C4-2B (cell line): ENCODE results near the gene CLIC4.
"Not testable (repeated sequence)": the region's sequence is repeated elsewhere in the genome, so short reads cannot be mapped to it uniquely, and the experiment has no call there.

Experiments used
- H3K27ac ChIP-seq: fragments of 450-650 bp; 2 replicates; pipeline ENCODE4 v1.5.1; 2017
- ZFX ChIP-seq: fragments of 450-650 bp; IDR thresholded peaks from 2 replicates; pipeline ENCODE4 v1.6.1; 2017
- TF ChIP-seq, protein P1 (sequence below): fragments of 450-650 bp; conservative IDR thresholded peaks from 2 replicates; pipeline ENCODE4 v1.5.1; 2017; ENCODE audit warnings: mild to moderate bottlenecking

The CLIC4 gene

DNA sequence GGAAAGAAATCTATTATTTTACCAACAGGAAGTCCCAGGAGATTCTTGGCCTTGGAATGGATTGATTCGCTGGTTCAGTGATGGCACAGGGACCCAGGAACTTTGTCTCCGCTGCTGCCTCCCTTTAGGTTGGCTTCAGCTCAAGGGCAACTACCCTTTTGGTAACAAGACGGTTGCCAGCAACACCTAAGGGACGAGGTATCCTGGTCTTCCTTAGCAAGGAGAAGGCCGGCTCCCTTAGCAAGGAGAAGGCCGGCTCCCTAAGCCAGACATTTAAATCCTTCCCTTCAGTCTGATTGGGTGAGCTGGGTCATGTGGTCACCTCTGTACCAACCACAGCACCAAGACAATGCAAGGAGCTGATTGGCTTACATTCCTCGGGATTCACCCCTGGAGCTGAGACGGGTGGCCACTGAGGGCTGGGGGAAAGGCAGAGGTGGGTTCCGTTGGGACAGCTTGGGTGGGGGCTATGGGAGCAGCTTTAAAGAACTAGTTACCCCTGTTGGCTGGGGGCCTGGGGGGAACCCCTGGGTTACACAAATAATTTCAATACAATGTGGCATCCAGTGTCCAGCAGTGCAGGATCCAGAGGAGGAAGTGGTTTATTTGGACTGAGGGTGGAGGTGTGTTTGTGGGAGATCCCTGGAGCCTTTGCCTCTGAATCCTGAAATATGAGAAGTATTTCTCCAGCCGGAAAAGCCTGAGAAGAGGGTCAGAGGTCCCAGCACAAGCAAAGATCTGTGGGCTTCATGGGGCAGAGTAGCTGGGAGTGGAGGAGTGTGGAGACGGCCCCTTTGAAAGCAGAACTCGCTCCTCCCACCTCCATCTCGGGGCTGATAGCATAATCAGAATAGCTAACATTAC, 20.7 kb upstream of the CLIC4 start:
- H3K27ac ChIP-seq = peak overlapping the region; percentile 12; the same call in 1 of the 2 replicates
- no peak for TF ChIP-seq ZFX
- TF ChIP-seq, protein P1, sequence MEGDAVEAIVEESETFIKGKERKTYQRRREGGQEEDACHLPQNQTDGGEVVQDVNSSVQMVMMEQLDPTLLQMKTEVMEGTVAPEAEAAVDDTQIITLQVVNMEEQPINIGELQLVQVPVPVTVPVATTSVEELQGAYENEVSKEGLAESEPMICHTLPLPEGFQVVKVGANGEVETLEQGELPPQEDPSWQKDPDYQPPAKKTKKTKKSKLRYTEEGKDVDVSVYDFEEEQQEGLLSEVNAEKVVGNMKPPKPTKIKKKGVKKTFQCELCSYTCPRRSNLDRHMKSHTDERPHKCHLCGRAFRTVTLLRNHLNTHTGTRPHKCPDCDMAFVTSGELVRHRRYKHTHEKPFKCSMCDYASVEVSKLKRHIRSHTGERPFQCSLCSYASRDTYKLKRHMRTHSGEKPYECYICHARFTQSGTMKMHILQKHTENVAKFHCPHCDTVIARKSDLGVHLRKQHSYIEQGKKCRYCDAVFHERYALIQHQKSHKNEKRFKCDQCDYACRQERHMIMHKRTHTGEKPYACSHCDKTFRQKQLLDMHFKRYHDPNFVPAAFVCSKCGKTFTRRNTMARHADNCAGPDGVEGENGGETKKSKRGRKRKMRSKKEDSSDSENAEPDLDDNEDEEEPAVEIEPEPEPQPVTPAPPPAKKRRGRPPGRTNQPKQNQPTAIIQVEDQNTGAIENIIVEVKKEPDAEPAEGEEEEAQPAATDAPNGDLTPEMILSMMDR = no peak

DNA sequence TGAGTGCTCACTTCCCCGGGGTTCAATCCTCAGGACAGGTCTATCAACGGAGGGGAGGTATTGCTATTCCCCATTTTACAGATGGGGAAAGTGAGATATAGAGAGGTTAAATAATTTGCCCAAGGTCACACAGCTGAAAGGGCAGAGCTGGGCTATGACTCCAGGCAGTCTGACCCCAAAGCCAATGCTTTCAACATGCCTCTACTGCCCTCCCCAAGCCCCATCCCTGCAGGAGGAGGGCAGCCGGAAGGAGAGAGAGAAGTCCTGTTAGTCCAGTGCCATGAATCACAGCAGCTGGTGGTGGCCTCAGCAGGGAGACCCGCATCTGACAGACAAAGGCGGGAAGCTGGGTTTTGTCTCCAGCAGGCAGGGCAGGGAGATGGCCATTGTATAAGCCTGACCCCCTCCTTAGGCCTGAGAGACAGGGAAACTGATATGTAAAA, 20.0 kb upstream of the CLIC4 start:
- H3K27ac ChIP-seq = peak overlapping the region; percentile 12; the same call in 1 of the 2 replicates
- TF ChIP-seq, protein P1 = no peak
- no peak for TF ChIP-seq ZFX

DNA sequence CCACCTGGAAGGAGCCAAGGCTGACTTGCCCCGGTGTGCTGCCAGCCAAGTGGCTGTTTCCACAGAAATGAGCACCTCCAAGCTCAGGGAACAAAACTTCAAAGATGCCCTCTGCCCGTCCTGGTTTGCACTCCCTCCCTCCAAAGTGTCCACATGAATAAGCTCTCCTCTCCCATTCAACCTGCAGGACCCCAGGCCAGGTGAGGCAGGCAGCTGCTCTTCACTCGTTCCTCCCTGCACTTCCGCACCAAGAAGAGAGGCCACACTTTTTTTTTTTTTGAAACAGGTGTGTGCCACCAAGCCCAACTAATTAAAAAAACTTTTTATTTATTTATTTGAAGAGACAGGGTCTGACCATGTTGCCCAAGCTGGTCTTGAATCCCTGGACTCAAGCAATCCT, 18.5 kb upstream of the CLIC4 start:
- no peak overlapping the region for H3K27ac ChIP-seq
- TF ChIP-seq, protein P1 = no peak
- TF ChIP-seq ZFX = no peak

DNA sequence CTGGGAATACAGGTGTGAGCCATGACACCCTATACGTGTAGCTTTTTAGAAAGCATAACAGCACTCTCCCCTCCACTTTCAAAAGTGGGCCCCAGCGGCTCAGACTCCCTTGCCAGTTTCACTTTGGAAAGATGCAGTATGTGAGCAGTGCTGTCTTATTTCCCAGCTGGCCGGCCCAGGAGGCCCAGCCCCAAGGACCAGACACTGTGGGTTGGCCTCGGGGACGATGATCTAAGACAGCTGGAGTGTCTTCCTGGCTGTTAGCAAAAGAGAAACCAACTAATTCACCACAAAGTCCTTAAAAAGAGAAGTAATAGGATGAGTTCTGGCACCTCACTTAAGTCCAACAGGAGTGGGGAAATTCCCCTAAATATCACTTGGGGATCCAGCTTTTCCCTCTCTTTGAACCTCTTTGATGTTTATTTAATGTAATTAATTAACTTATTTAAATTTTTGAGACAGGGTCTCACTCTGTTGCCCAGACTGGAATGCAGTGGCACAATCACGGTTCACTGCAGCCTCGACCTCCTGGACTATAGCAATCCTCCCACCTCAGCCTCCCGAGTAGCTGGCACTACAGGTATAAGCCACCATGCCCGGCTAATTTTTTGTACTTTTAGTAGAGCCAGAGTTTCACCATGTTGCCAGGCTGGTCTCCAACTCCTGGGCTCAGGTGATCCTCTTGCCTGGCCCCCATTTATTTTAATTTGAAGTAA, 17.6 kb upstream of the CLIC4 start:
- no peak for TF ChIP-seq ZFX
- TF ChIP-seq, protein P1 = no peak
- no peak overlapping the region for H3K27ac ChIP-seq

DNA sequence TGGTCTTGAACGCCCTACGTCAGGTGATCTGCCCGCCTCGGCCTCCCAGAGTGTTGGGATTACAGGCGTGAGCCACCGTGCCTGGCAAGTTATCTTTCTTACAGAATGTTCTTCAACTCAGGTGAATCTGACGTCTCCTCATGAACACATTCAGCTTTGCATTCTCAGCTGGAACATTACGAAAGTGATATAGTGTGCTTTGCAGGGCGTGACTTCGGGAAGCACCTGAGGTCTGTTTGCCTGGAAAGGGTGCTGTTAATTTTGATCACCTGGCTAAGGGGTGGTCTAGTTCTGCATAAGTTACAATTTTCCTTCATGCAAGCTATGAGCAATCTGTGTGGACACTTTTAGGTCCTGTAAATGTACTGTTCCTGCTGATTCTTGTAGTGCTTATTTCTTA, 16.3 kb upstream of the CLIC4 start:
- no peak for TF ChIP-seq ZFX
- TF ChIP-seq, protein P1 = no peak
- H3K27ac ChIP-seq = no peak overlapping the region

DNA sequence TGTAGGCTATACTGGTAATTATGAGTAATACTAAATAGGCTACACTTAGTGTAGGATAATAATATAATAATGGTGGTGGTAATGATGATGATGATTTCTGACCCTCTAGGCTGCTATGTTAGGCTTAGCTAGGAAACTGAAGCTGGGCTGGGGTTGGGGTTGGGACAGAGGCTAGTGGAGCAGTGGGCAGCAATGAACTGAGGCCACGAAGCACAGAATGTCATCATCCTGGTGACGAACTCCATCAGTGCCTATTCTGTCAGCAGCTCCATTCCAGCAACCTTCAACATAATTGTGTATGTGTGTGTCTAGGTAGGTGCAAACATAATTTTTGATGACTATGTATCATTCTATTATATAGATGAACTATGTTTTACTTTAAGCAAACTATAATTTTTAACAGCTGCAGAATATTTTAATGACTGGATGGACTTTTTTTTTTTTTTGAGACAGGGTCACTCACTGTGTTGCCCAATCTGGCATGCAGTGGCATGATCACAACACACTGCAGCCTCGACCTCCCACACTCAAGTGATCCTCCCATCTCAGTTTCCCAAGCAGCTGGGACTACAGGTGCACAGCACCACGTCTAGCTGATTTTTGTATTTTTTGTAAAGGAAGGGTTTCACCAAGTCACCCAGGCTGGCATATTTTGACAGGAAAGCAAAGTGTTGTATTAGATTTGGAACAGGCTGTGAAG, 12.9 kb upstream of the CLIC4 start:
- H3K27ac ChIP-seq = no peak overlapping the region
- no peak for TF ChIP-seq ZFX
- TF ChIP-seq, protein P1 = no peak

DNA sequence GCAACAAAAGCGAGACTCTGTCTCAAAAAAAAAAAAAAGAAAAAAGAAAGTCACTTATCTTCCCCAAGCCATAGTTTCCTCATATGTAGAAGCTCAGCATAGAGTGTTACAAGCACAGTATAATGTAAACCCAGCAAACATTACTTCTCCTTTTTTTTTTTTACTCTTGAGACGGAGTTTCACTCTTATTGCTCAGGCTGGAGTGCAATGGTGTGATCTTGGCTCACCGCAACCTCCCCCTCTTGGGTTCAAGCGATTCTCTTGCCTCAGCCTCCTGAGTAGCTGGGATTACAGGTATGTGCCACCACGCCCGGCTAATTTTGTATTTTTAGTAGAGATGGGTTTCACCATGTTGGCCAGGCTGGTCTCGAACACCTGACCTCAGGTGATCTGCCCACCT, 11.9 kb upstream of the CLIC4 start:
- not testable (repeated sequence) for H3K27ac ChIP-seq
